ENCODE results near the gene RNF13.

Gene RNF13

DNA sequence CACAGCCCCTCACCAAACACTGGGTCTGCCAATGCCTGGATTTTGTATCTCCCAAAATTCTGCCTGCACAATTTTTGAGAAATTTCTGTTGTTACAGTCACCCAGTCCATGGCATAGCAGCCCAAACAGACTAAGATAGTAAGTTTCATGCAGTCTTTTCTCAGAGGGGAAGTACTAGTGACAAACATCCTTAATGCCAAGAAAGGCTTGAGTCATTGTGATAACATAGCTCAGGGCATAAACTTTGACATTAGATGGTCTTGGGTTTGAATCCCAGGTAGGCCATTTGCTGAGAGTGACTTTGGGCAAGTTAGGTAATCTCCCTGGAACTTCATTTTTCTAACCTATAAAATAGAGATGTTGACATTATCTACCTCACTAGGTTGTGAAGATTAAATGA lies 193.8 kb downstream of the RNF13 start:
- DNase-seq, result no peak
